Transverse colon (tissue), 3 donors: ENCODE results near the gene PCDHAC2.

Experiments used
- CTCF ChIP-seq, 5 experiments: fragments of 200-600 bp in 3 of 5; fragments of 450-650 bp in 2 of 5; sonication (generic) in 3 of 5; IDR thresholded peaks; 1 replicate in 2 of 5; 2 replicates in 3 of 5; pipeline ENCODE4 v1.5.1; 2016 to 2017; ENCODE audit warnings: antibody characterized with exemption in 5 of 5, inconsistent platforms in 3 of 5, mild to moderate bottlenecking in 2 of 5, moderate library complexity in 1 of 5
- EP300 ChIP-seq: sonication (generic); formaldehyde crosslinking; IDR thresholded peaks from one replicate; pipeline ENCODE4 v1.6.1; 2017; ENCODE audit warnings: antibody characterized with exemption, low read depth
- POLR2A ChIP-seq: fragments of 450-650 bp; IDR thresholded peaks from one replicate; pipeline ENCODE4 v1.6.1; 2016; ENCODE audit warnings: antibody characterized with exemption, mild to moderate bottlenecking, moderate library complexity

- TF ChIP-seq POLR2A (no peak), CTCF (IDR thresholded peaks at IDR 0.05) (no peak), EP300 (no peak)
These were observed 377 bp upstream of the PCDHAC2 start for GRCh38 chr5:140965905-140966292.
